ENCODE results near the gene ARRDC4.
"Not testable (repeated sequence)": the region's sequence is repeated elsewhere in the genome, so short reads cannot be mapped to it uniquely, and the experiment has no call there.

The ARRDC4 gene

DNA sequence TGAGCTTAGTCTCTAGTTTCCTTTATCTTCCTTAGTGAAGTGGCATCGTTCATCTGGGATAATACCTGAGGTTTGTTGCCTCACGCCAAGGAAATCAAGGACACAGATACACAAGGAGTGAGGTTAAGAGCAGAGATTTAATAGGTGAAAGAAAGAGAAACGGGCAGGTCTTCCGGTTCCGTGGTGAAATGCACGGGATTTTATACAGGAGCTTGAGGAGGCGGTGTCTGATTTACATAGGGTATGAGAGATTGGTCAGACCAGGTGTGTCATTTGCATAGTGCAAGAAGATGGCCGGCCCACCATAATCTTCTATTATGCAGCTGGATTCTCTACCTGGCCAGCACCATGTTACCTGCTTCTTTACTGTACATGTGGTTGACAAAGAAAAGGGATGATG lies 17.2 kb downstream of the ARRDC4 start:
- no peak overlapping the region for H3K4me3 ChIP-seq (ENCODE audit: insufficient read length, low read depth)
- H3K9ac ChIP-seq (ENCODE audit: insufficient read length, low read depth): no peak overlapping the region
- TF ChIP-seq YY1 (IDR thresholded peaks at IDR 0.05; ENCODE audit: insufficient read depth, insufficient read length): no peak
- no peak for TF ChIP-seq SUZ12 (IDR thresholded peaks at IDR 0.05; ENCODE audit: extremely low read depth, insufficient read depth, insufficient read length)
- no peak for TF ChIP-seq ZNF274 (IDR thresholded peaks at IDR 0.05; ENCODE audit: low read depth, low read length)

DNA sequence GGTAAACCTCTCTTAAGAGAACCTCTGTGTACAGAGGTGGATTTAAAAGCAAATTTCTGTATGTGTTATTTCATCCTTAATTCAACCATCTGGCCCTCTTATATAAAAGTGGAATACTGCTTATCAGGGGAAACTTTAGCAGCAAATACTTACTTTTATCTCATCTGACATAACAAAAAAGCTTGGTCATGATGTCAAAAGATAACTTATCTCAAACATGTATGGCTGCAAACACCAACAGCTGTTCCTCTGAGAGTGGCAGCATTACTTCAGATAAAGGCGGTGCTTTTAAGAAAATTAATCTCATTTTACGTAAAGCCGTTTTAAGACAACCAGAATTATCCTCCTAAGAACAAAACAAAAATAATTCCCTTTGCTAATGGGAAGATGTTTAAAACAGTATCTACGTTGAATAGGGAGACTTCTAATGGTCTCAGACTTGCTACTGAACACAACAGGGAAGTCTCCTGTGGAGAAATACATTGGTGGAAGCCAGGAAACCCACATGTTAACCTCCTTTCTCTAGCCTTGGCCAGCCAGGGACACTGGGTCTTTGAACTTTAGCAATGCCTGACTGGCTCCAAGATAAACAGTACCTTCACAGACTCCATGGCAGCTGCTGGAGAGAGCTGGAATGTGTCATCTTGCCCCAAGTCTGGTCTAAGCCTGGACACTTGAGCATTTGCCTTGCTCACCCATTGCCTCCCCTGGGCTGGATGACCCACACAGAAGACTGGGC lies 18.1 kb downstream of the ARRDC4 start:
- Histone ChIP-seq H3K9me3 (ENCODE audit: insufficient read depth, low read length) (no peaks in the 10 kb centered on the region), H3K9ac (ENCODE audit: insufficient read length, low read depth) (no peak overlapping the region), H3K36me3 (ENCODE audit: insufficient read depth, insufficient read length, low read length) (no peaks in the 10 kb centered on the region), H3K27me3 (ENCODE audit: insufficient read depth, insufficient read length) (no peaks in the 10 kb centered on the region), H3K4me1 (ENCODE audit: insufficient read depth, insufficient read length) (no peaks in the 10 kb centered on the region), H3K4me3 (ENCODE audit: insufficient read length, low read depth) (no peak overlapping the region)
- TF ChIP-seq ZNF274 (IDR thresholded peaks at IDR 0.05; ENCODE audit: low read depth, low read length): no peak
- no peak for TF ChIP-seq YY1 (IDR thresholded peaks at IDR 0.05; ENCODE audit: insufficient read depth, insufficient read length)
- no peak for DNase-seq (ENCODE audit: low read depth, low spot score)

More for the DNA sequence above, 17.2 kb downstream of the ARRDC4 start:
- H3K9me3 ChIP-seq (ENCODE audit: insufficient read depth, low read length): no peaks in the 10 kb centered on the region
- H3K36me3 ChIP-seq (ENCODE audit: insufficient read depth, insufficient read length, low read length): no peaks in the 10 kb centered on the region
- no peaks in the 10 kb centered on the region for H3K27me3 ChIP-seq (ENCODE audit: insufficient read depth, insufficient read length)
- no peaks in the 10 kb centered on the region for H3K4me1 ChIP-seq (ENCODE audit: insufficient read depth, insufficient read length)
- DNase-seq (ENCODE audit: low read depth, low spot score): no peak

DNA sequence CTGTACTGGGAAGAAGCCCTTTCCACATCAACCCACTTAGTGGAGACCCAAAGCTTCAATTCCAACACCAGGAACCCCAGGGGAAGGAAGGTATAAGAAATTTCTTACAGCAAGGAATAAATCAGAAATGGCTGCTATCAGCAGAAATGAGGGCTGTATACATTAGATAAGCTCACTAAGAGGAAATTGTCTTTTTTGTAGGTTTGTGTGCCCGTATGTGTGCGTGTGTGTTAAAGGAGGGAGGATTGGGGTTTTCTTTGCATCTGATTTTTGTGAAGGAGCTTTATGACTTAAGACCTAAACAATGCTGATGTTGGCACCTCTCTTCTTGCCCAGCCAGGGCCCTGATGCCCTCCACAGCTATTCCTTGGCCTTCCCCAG lies 18.6 kb downstream of the ARRDC4 start:
- no peaks in the 10 kb centered on the region for H3K4me1 ChIP-seq (ENCODE audit: insufficient read depth, insufficient read length)
- TF ChIP-seq YY1 (IDR thresholded peaks at IDR 0.05; ENCODE audit: insufficient read depth, insufficient read length) (no peak), SUZ12 (IDR thresholded peaks at IDR 0.05; ENCODE audit: extremely low read depth, insufficient read depth, insufficient read length) (no peak), ZNF274 (IDR thresholded peaks at IDR 0.05; ENCODE audit: low read depth, low read length) (no peak)
- H3K27me3 ChIP-seq (ENCODE audit: insufficient read depth, insufficient read length): no peaks in the 10 kb centered on the region
- DNase-seq (ENCODE audit: low read depth, low spot score): no peak
- no peak overlapping the region for H3K9ac ChIP-seq (ENCODE audit: insufficient read length, low read depth)
- H3K36me3 ChIP-seq (ENCODE audit: insufficient read depth, insufficient read length, low read length): no peaks in the 10 kb centered on the region
- no peak overlapping the region for H3K4me3 ChIP-seq (ENCODE audit: insufficient read length, low read depth)
- no peaks in the 10 kb centered on the region for H3K9me3 ChIP-seq (ENCODE audit: insufficient read depth, low read length)

DNA sequence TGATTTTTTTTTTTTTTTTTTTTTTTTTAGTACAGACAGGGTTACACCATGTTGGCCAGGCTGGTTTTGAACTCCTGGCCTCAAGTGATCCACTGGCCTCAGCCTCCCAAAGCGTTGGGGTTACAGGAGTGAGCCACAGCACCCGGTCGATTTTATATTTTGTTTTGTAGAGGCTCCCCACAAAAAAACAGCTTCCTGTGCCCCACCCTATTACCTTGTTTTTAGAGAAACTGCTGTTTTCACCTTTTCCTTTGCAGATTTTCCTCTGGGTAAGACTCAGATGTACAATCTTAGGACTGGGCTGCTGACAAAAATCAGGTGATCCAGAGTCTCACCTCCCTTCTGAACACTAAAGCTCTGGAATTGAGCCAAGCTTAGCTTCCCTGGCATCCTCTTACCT lies 20.6 kb downstream of the ARRDC4 start:
- no peak overlapping the region for H3K9ac ChIP-seq (ENCODE audit: insufficient read length, low read depth)
- no peaks in the 10 kb centered on the region for H3K27me3 ChIP-seq (ENCODE audit: insufficient read depth, insufficient read length)
- H3K4me1 ChIP-seq (ENCODE audit: insufficient read depth, insufficient read length): no peaks in the 10 kb centered on the region
- no peak for DNase-seq (ENCODE audit: low read depth, low spot score)
- no peaks in the 10 kb centered on the region for H3K36me3 ChIP-seq (ENCODE audit: insufficient read depth, insufficient read length, low read length)
- H3K4me3 ChIP-seq (ENCODE audit: insufficient read length, low read depth): no peak overlapping the region
- H3K9me3 ChIP-seq (ENCODE audit: insufficient read depth, low read length): 0 out of 2 replicates have a peak, but pooled peaks cover 2% of the 10 kb centered on the region
- TF ChIP-seq ZNF274 (IDR thresholded peaks at IDR 0.05; ENCODE audit: low read depth, low read length) (no peak), SUZ12 (IDR thresholded peaks at IDR 0.05; ENCODE audit: extremely low read depth, insufficient read depth, insufficient read length) (no peak), YY1 (IDR thresholded peaks at IDR 0.05; ENCODE audit: insufficient read depth, insufficient read length) (no peak)

DNA sequence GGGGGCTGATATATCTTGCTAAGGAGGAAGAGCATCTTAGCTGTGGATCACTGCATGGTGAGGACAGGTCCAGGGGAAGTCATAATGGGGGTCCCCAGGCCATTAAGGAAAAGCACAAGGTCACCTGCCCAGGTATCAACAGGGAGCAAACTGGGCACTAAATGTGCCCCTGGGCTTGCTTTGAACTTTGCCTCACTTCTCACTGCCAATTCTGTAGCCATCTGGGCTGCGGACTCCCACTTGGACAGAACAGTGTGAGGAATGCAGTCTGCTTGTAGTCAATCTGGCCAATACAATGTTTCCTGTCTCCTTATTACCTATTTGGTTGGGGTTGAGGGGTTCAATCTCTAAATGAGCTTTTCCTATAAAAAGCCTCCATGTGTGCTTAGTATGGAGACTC lies 21.3 kb downstream of the ARRDC4 start:
- Histone ChIP-seq H3K9ac (ENCODE audit: insufficient read length, low read depth) (no peak overlapping the region), H3K9me3 (ENCODE audit: insufficient read depth, low read length) (peaks cover 7% of the 10 kb centered on the region; the same call in 1 of the 2 replicates), H3K4me1 (ENCODE audit: insufficient read depth, insufficient read length) (no peaks in the 10 kb centered on the region), H3K27me3 (ENCODE audit: insufficient read depth, insufficient read length) (no peaks in the 10 kb centered on the region), H3K4me3 (ENCODE audit: insufficient read length, low read depth) (no peak overlapping the region), H3K36me3 (ENCODE audit: insufficient read depth, insufficient read length, low read length) (no peaks in the 10 kb centered on the region)
- TF ChIP-seq SUZ12 (IDR thresholded peaks at IDR 0.05; ENCODE audit: extremely low read depth, insufficient read depth, insufficient read length) (no peak), ZNF274 (IDR thresholded peaks at IDR 0.05; ENCODE audit: low read depth, low read length) (no peak), YY1 (IDR thresholded peaks at IDR 0.05; ENCODE audit: insufficient read depth, insufficient read length) (no peak)
- DNase-seq (ENCODE audit: low read depth, low spot score): no peak

DNA sequence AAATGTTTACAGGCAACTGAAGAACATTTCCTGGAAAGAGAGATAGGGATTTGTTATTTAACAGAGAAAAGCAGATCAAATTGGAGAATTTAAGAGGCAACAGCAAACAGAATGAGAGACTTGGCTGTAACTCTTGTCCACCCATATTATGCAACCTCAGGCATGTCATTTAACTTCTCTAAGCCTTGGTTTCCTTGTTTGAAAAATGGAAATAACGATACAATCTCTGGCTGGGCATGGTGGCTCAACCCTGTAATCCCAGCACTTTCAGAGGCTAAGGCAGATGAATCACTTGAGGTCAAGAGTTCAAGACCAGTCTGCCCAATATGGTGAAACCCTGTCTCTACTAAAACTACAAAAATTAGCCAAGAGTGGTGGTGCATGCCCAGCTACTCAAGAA lies 23.7 kb downstream of the ARRDC4 start:
- Histone ChIP-seq H3K4me1 (ENCODE audit: insufficient read depth, insufficient read length) (no peaks in the 10 kb centered on the region), H3K27me3 (ENCODE audit: insufficient read depth, insufficient read length) (no peaks in the 10 kb centered on the region), H3K36me3 (ENCODE audit: insufficient read depth, insufficient read length, low read length) (no peaks in the 10 kb centered on the region), H3K9ac (ENCODE audit: insufficient read length, low read depth) (no peak overlapping the region), H3K9me3 (ENCODE audit: insufficient read depth, low read length) (peaks cover 15% of the 10 kb centered on the region; the same call in 1 of the 2 replicates), H3K4me3 (ENCODE audit: insufficient read length, low read depth) (no peak overlapping the region)
- no peak for DNase-seq (ENCODE audit: low read depth, low spot score)
- TF ChIP-seq ZNF274 (IDR thresholded peaks at IDR 0.05; ENCODE audit: low read depth, low read length) (no peak), YY1 (IDR thresholded peaks at IDR 0.05; ENCODE audit: insufficient read depth, insufficient read length) (no peak)

DNA sequence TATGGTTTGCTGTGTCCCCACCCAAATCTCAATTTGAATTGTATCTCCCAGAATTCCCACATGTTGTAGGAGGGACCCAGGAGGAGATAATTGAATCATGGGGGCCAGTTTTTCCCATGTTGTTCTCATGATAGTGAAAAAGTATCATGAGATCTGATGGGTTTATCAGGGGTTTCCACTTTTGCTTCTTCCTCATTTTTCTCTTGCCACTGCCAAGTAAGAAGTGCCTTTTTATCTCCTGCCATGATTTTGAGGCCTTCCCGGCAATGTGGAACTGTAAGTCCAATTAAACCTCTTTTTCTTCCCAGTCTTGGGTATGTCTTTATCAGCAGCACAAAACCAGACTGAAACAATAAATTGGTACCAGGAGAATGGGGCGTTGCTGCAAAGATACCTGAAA lies 25.5 kb downstream of the ARRDC4 start:
- not testable (repeated sequence) for H3K4me3 ChIP-seq (ENCODE audit: insufficient read length, low read depth); DNase-seq (ENCODE audit: low read depth, low spot score); H3K9ac ChIP-seq (ENCODE audit: insufficient read length, low read depth); H3K36me3 ChIP-seq (ENCODE audit: insufficient read depth, insufficient read length, low read length); H3K4me1 ChIP-seq (ENCODE audit: insufficient read depth, insufficient read length); H3K27me3 ChIP-seq (ENCODE audit: insufficient read depth, insufficient read length)
- H3K9me3 ChIP-seq (ENCODE audit: insufficient read depth, low read length): peaks cover 15% of the 10 kb centered on the region; the same call in 1 of the 2 replicates

All from NT2/D1 (cell line).